Right lobe of liver (tissue), 4 donors: ENCODE data around the gene ADAMTS6.

Source experiments
- CTCF ChIP-seq, 4 donors: fragments of 200-600 bp in 3 of 4; fragments of 450-650 bp in 1 of 4; IDR thresholded peaks; one replicate each; pipeline versions ENCODE4 v1.5.1 to v1.8.0; 2016 to 2022; ENCODE audit warnings: antibody characterized with exemption in 4 of 4, mild to moderate bottlenecking in 2 of 4
- POLR2A ChIP-seq: fragments of 450-650 bp; IDR thresholded peaks from one replicate; pipeline ENCODE4 v1.6.1; 2017; ENCODE audit warnings: antibody characterized with exemption, mild to moderate bottlenecking
- donor health status: DM: no; HTN: no; CAD: no.
- donor health status: DM: no; HTN: no; CAD: no.
- donor health status: DM: no; HTN: yes; CAD: no.

- TF ChIP-seq CTCF (IDR thresholded peaks at IDR 0.05) (no peak), POLR2A (no peak)
These were observed 26.7 kb downstream of the ADAMTS6 start for GRCh38 chr5:65455064-65455463.
